T-helper 1 cell (primary cell): ENCODE results near the gene ART4.

Source experiments
- DNase-seq, 5 donors: peaks; one replicate each; pipeline ENCODE4 v3.0.0-alpha.2; 2012 to 2020

The ART4 gene

GRCh38 chr12:14850929-14851663, 7.8 kb upstream of the ART4 start:
- no peak for DNase-seq

- no peak for DNase-seq
Observed at GRCh38 chr12:14849661-14850060, 6.3 kb upstream of the ART4 start.

GRCh38 chr12:14846876-14847580, 3.7 kb upstream of the ART4 start:
- DNase-seq, result no peak

GRCh38 chr12:14846042-14846587, 2.8 kb upstream of the ART4 start:
- DNase-seq, result no peak

GRCh38 chr12:14845350-14845750, 2.0 kb upstream of the ART4 start:
- peak in 3 of 5 donors; percentile 23 to 43 (median 34) for DNase-seq

- DNase-seq, result no peak
Observed at GRCh38 chr12:14844401-14844800, 1.1 kb upstream of the ART4 start.

- DNase-seq, result no peak
Observed at GRCh38 chr12:14842315-14842714, 1.0 kb downstream of the ART4 start.

- no peak for DNase-seq
Observed at GRCh38 chr12:14841761-14842160, 1.6 kb downstream of the ART4 start.

GRCh38 chr12:14840616-14841015, 2.7 kb downstream of the ART4 start:
- no peak for DNase-seq

- no peak for DNase-seq
Observed at GRCh38 chr12:14839262-14839661, 4.1 kb downstream of the ART4 start.

- no peak for DNase-seq
Observed at GRCh38 chr12:14836336-14837210, 6.8 kb downstream of the ART4 start.

- no peak for DNase-seq
Observed at GRCh38 chr12:14834509-14834908, 8.8 kb downstream of the ART4 start.

GRCh38 chr12:14833952-14834351, 9.4 kb downstream of the ART4 start:
- DNase-seq, result no peak

- no peak for DNase-seq
Observed at GRCh38 chr12:14833336-14833735, 10.0 kb downstream of the ART4 start.

GRCh38 chr12:14828892-14829291, 14.4 kb downstream of the ART4 start:
- DNase-seq, result no peak

- no peak for DNase-seq
Observed at GRCh38 chr12:14827043-14827442, 16.3 kb downstream of the ART4 start.

GRCh38 chr12:14826491-14826890, 16.8 kb downstream of the ART4 start:
- DNase-seq, result no peak

- DNase-seq, result no peak
Observed at GRCh38 chr12:14825256-14825655, 18.1 kb downstream of the ART4 start.

- no peak for DNase-seq
Observed at GRCh38 chr12:14824012-14824634, 19.2 kb downstream of the ART4 start.

- no peak for DNase-seq
Observed at GRCh38 chr12:14814014-14814413, 29.3 kb downstream of the ART4 start, which contains the start of gene SMCO3. TSS of gene SMCO3 (minus strand) at chr12:14814182. CDS start at chr12:14806680, 7,502 bp downstream.

GRCh38 chr12:14811486-14811885, 31.8 kb downstream of the ART4 start:
- DNase-seq, result no peak

- DNase-seq, result no peak
Observed at GRCh38 chr12:14810953-14811483, 32.3 kb downstream of the ART4 start.
